ENCODE data around the gene SIM1.

GRCh38 chr6:100342830-100343229, 121.9 kb downstream of the SIM1 start:
- no peak for TF ChIP-seq CTCF (conservative IDR thresholded peaks at IDR 0.05; ENCODE audit: low read length)
- no peak for TF ChIP-seq EZH2phosphoT487 (IDR thresholded peaks at IDR 0.05; ENCODE audit: borderline replicate concordance)
